AG10803 (cell line): ENCODE measurements around the gene SLC6A2.

Experiments used
- DNase-seq: peaks from one replicate; pipeline ENCODE4 v3.0.0; 2010; ENCODE audit warnings: low read depth
- H3K4me3 ChIP-seq: 2 replicates; pipeline ENCODE4 v1.5.1; 2011; ENCODE audit warnings: mild to moderate bottlenecking, low read length, control low read depth
- CTCF ChIP-seq: conservative IDR thresholded peaks from 2 replicates; pipeline ENCODE4 v1.5.1; 2011; ENCODE audit warnings: mild to moderate bottlenecking, low read length, control low read depth, inconsistent platforms

SLC6A2 gene

DNA sequence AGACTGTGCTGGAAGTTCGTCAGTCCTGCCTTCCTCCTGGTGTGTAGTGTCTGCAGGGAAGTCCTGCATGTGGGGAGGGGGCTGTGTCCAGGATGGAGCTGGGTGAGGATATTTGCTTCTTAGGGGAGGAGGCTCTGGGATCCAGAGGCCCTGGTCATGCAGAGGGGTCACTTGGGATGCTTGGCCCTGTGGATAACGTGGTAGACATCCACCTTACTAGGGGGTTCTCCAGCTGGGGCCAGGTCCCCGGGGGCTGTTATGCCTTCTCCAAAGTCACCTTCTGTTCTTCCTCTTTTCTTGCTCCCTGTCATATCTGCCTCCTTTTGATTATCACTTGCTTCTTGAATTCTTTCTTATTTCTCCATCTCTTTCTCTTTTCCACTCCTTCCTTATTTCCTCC, 43.8 kb downstream of the SLC6A2 start:
- no peak overlapping the region for H3K4me3 ChIP-seq
- TF ChIP-seq CTCF = no peak
- DNase-seq = no peak

- TF ChIP-seq CTCF = no peak
- no peak for DNase-seq
- H3K4me3 ChIP-seq = no peak overlapping the region
Measured at GRCh38 chr16:55700067-55700466, 44.3 kb downstream of the SLC6A2 start.

DNA sequence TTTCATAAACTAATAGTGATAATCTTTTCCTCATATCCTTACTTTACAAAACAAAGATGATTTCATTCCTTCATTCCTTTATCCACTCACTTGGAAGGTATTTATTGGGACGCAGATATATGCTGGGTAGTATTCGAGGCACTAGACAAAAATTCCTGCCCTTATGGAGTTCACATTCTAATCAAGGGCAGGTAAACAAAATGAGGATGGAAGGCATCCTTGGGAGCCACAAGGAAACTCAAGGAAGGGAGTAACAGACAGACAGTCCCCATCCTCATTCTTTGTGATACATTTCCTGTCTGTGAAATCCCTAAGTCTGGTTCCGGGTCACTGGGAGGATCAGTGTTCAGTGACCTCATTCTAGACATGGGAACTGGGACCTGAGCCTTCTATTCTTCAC, 45.2 kb downstream of the SLC6A2 start:
- DNase-seq = no peak
- TF ChIP-seq CTCF = no peak
- H3K4me3 ChIP-seq = no peak overlapping the region

GRCh38 chr16:55701442-55702319, 45.9 kb downstream of the SLC6A2 start:
- DNase-seq = peak; percentile 37
- no peak overlapping the region for H3K4me3 ChIP-seq
- TF ChIP-seq CTCF = peak; percentile 66

DNA sequence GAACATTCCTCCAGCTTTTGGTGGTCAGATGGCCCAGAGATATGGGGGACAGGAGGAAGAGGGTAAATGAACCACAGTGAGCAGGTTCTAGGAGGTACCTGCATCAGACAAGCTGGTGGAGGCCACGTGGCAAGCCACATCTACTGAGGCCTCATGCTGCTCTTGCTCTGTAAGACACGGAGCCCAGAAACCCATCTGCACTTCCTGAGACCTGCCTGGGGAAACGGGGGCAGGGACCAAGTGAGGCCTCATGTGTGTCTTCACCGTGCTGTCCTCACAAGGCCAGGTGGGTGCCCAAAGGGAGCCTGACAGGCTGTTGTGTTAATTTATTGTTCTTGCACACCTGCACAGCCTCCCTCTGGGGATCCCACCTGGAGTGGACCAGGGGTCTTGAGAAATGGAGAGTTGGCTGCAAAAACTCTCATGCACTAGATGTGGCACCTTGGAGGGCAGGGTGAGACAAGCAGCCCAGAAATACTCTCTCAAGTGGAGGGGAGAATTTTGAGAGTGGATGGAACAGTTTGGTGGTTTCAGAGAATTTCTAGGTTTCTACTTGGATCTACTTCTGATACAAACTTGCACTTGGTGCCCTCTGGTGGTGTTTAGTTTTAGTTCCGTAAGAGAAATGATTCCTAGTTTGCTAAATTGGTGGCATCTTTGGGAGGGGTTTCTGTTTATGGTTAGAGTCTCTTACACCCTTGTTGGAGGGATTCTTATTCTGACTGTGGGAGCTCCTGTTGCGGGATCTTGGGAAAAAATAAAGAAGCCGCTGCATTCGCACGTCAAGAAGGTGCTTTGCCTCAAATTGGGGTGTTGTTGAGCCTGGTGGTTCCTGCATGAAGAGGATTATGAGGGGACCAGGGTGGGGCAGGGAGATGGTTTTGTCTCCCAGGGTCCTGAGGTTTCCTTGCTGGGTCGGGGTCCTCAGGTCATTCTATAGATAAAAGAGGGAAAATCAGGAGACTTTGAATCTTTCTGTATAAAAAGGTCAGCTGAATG, 47.5 kb downstream of the SLC6A2 start:
- DNase-seq = peak; percentile 76
- no peak overlapping the region for H3K4me3 ChIP-seq
- peak; percentile 79 for TF ChIP-seq CTCF

DNA sequence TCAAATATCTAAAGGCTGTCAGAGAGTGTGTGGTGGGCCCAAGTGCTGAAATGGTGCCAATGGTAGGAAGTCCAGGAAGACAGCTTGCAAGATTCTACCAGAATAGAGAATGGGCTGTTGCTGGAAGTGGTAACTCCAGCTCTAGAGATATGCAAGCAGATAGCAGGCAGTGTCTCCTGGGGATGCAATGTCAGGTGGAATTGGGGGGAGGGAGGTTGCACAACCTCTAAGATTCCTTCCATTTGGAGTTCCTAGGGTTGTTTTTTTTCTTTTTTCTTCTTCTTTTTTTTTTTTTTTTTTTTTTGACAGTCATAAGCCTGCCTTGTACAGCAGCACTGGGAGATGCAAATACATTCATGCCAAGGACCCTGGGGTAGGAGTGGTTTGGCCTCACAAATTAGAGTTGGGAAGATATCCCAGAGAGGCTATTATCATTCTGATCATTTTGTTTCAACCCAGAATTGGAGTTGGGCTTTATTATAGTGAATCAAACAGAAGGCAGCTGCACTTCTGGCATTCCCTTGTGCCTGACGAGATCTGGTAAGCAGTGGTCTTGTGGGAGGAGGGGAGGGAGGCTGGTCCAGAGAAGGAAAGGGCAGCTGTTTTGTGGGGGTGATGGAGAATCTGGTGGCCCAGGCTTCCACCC, 51.1 kb downstream of the SLC6A2 start:
- DNase-seq = no peak
- no peak for TF ChIP-seq CTCF
- no peak overlapping the region for H3K4me3 ChIP-seq
